MM.1S (cell line): ENCODE data around the gene ITGA2B.

Source experiments
- CTCF ChIP-seq: fragments of 300-600 bp; sonication (generic); IDR thresholded peaks from 2 replicates; pipeline ENCODE4 v1.5.1; 2016; ENCODE audit warnings: antibody characterized with exemption, low read length, mixed read lengths
- EZH2 ChIP-seq: fragments of 300-600 bp; sonication (generic); optimal IDR thresholded peaks from 2 replicates; pipeline ENCODE3; 2017; ENCODE audit warnings: low read depth, mild to moderate bottlenecking, antibody characterized with exemption, low read length, mixed read lengths
- EZH2phosphoT487 ChIP-seq: fragments of 300-600 bp; sonication (generic); IDR thresholded peaks from 2 replicates; pipeline ENCODE4 v1.6.1; 2018; ENCODE audit warnings: antibody characterized with exemption, low read length

GRCh38 chr17:44361292-44362260, 27.9 kb downstream of the ITGA2B start:
- TF ChIP-seq CTCF (no peak), EZH2 (no peak), EZH2phosphoT487 (no peak)
